Activated naive CD8-positive, alpha-beta T cell treated with anti-CD3 and anti-CD28 coated beads, Interleukin-2, amount 10 ng/mL, durations not matched to agents 7 days and 5 days (primary cell): ENCODE results near the gene BRINP3. TPM values are rescaled to one million over a fixed set of nuclear protein-coding genes. Genes with fewer than 3 reads are reported as not detected.

Experiments
- ATAC-seq: fragments of 150-1000 bp; cut with Tn5 transposase; one replicate; pipeline ENCODE4 v1.10.0; 2021; ENCODE audit warnings: low read depth, moderate library complexity
- POLR2A ChIA-PET: fragments of 350-600 bp; sonication (Branson Sonifier 250); formaldehyde crosslinking; loops from one replicate; lab custom pipeline; 2021; ENCODE audit warnings: antibody characterized with exemption; lab: Charles Lee
- DNase-seq: peaks from one replicate; pipeline ENCODE4 v3.0.0; 2021
- H3K27ac Mint-ChIP-seq: one replicate; pipeline ENCODE4 v1.8.0; 2022; ENCODE audit warnings: mild to moderate bottlenecking, mixed read lengths
- H3K27me3 Mint-ChIP-seq: one replicate; pipeline ENCODE4 v1.8.0; 2022; ENCODE audit warnings: mild to moderate bottlenecking, moderate library complexity, mixed read lengths
- H3K36me3 Mint-ChIP-seq: one replicate; pipeline ENCODE4 v1.8.0; 2021; ENCODE audit warnings: mild to moderate bottlenecking, mixed read lengths
- H3K4me1 Mint-ChIP-seq: one replicate; pipeline ENCODE4 v1.8.0; 2021; ENCODE audit warnings: mixed read lengths
- H3K4me3 Mint-ChIP-seq: one replicate; pipeline ENCODE4 v1.8.0; 2022; ENCODE audit warnings: mild to moderate bottlenecking, moderate library complexity, mixed read lengths
- H3K9me3 Mint-ChIP-seq: one replicate; pipeline ENCODE4 v1.8.0; 2021; ENCODE audit warnings: mixed read lengths
- total RNA-seq, 2 experiments: library from RNA; stranded (reverse); gene quantifications; one replicate each; pipeline ENCODE4 v1.2.3, GENCODE V29; 2021

Gene BRINP3
- total RNA-seq, 2 experiments from 2014 or later, result not detected

GRCh38 chr1:190095596-190095995, 382.1 kb downstream of the BRINP3 start:
- Mint-ChIP-seq H3K36me3 (no peaks in the 10 kb centered on the region), H3K4me1 (no peaks in the 10 kb centered on the region), H3K4me3 (no peak overlapping the region), H3K27ac (no peak overlapping the region), H3K27me3 (no peaks in the 10 kb centered on the region), H3K9me3 (peaks cover 2% of the 10 kb centered on the region)
- no peak for DNase-seq
- no peak for ATAC-seq
- POLR2A ChIA-PET, result no interaction called here

- Mint-ChIP-seq H3K4me3 (no peak overlapping the region), H3K4me1 (no peaks in the 10 kb centered on the region), H3K36me3 (no peaks in the 10 kb centered on the region), H3K27ac (no peak overlapping the region), H3K27me3 (no peaks in the 10 kb centered on the region), H3K9me3 (peaks cover 2% of the 10 kb centered on the region)
- POLR2A ChIA-PET, result no interaction called here
- ATAC-seq (no peak), DNase-seq (no peak)
Measured at GRCh38 chr1:190084552-190084951, 393.1 kb downstream of the BRINP3 start.

GRCh38 chr1:190068304-190068703, 409.4 kb downstream of the BRINP3 start:
- Mint-ChIP-seq H3K27me3 (no peaks in the 10 kb centered on the region), H3K4me3 (no peak overlapping the region), H3K4me1 (no peaks in the 10 kb centered on the region), H3K9me3 (peaks cover 5% of the 10 kb centered on the region), H3K27ac (no peak overlapping the region), H3K36me3 (no peaks in the 10 kb centered on the region)
- no peak for DNase-seq
- POLR2A ChIA-PET, result no interaction called here
- no peak for ATAC-seq

- Mint-ChIP-seq H3K4me1 (no peaks in the 10 kb centered on the region), H3K9me3 (peaks cover 5% of the 10 kb centered on the region), H3K4me3 (no peak overlapping the region), H3K36me3 (no peaks in the 10 kb centered on the region), H3K27ac (no peak overlapping the region), H3K27me3 (no peaks in the 10 kb centered on the region)
- ATAC-seq (no peak), DNase-seq (no peak)
- POLR2A ChIA-PET, result no interaction called here
Measured at GRCh38 chr1:190067592-190067991, 410.1 kb downstream of the BRINP3 start.

- no peaks in the 10 kb centered on the region for H3K4me1 Mint-ChIP-seq
Measured at GRCh38 chr1:190066011-190066410, 411.7 kb downstream of the BRINP3 start.

GRCh38 chr1:190049314-190049713, 428.4 kb downstream of the BRINP3 start:
- Mint-ChIP-seq H3K27ac (no peak overlapping the region), H3K4me1 (no peaks in the 10 kb centered on the region), H3K4me3 (no peak overlapping the region), H3K36me3 (no peaks in the 10 kb centered on the region), H3K9me3 (no peaks in the 10 kb centered on the region), H3K27me3 (no peaks in the 10 kb centered on the region)
- ATAC-seq (no peak), DNase-seq (no peak)
- POLR2A ChIA-PET, result no interaction called here

More at GRCh38 chr1:190066011-190066410, 411.7 kb downstream of the BRINP3 start:
- Mint-ChIP-seq H3K27ac (no peak overlapping the region), H3K4me3 (no peak overlapping the region), H3K27me3 (no peaks in the 10 kb centered on the region), H3K36me3 (no peaks in the 10 kb centered on the region), H3K9me3 (peaks cover 4% of the 10 kb centered on the region)
- ATAC-seq, result no peak
- no peak for DNase-seq
- POLR2A ChIA-PET, result no interaction called here
